Hippocampal formation (tissue), 2 donors: ENCODE results near the gene CHST15.

Source experiments
- DNase-seq, 2 donors: peaks; one replicate each; lab custom pipeline; 2025; lab: John Stamatoyannopoulos, UW

Gene CHST15

GRCh38 chr10:123998197-123999141 is 94.9 kb downstream of the CHST15 start:
- no peak for DNase-seq

- no peak for DNase-seq
Measured at GRCh38 chr10:123997486-123998196, 95.8 kb downstream of the CHST15 start.

GRCh38 chr10:123997013-123997412 is 96.4 kb downstream of the CHST15 start:
- no peak for DNase-seq

- no peak for DNase-seq
Measured at GRCh38 chr10:123996302-123996701, 97.1 kb downstream of the CHST15 start.

- DNase-seq = no peak
Measured at GRCh38 chr10:123995461-123996131, 97.8 kb downstream of the CHST15 start.

- no peak for DNase-seq
Measured at GRCh38 chr10:123995082-123995460, 98.3 kb downstream of the CHST15 start.

GRCh38 chr10:123994417-123995081 is 98.8 kb downstream of the CHST15 start:
- DNase-seq = peak; percentile 31 to 76

GRCh38 chr10:123993534-123994416 is 99.6 kb downstream of the CHST15 start:
- no peak for DNase-seq

- DNase-seq = no peak
Measured at GRCh38 chr10:123991611-123992570, 101.5 kb downstream of the CHST15 start.

- no peak for DNase-seq
Measured at GRCh38 chr10:123990889-123991288, 102.5 kb downstream of the CHST15 start.

GRCh38 chr10:123988694-123989093 is 104.7 kb downstream of the CHST15 start:
- no peak for DNase-seq

- DNase-seq = no peak
Measured at GRCh38 chr10:123986736-123987135, 106.7 kb downstream of the CHST15 start.

- DNase-seq = no peak
Measured at GRCh38 chr10:123974406-123974805, 119.0 kb downstream of the CHST15 start.

GRCh38 chr10:123972481-123973401 is 120.7 kb downstream of the CHST15 start:
- DNase-seq = no peak

- no peak for DNase-seq
Measured at GRCh38 chr10:123970927-123971286, 122.5 kb downstream of the CHST15 start.

GRCh38 chr10:123970207-123970926 is 123.0 kb downstream of the CHST15 start:
- DNase-seq = no peak

- DNase-seq = peak; percentile 47 to 57
Measured at GRCh38 chr10:123967626-123968243, 125.7 kb downstream of the CHST15 start.

GRCh38 chr10:123966896-123967231 is 126.5 kb downstream of the CHST15 start:
- no peak for DNase-seq
